SK-N-MC (cell line): Measurements from ENCODE around the gene RAB10.

Source experiments
- DNase-seq: peaks from one replicate; pipeline ENCODE4 v3.0.0-alpha.2; 2011; ENCODE audit warnings: low read depth, low spot score
- H3K27ac ChIP-seq: fragments of 200-600 bp; sonication (generic); 2 replicates; pipeline ENCODE4 v1.5.1; 2016; ENCODE audit warnings: mixed run types
- H3K36me3 ChIP-seq: fragments of 200-600 bp; sonication (generic); 2 replicates; pipeline ENCODE4 v1.6.1; 2017; ENCODE audit warnings: antibody characterized with exemption, low read length, mixed read lengths; ENCODE audit not compliant: insufficient read depth
- H3K4me3 ChIP-seq: fragments of 200-600 bp; sonication (generic); 2 replicates; pipeline ENCODE4 v1.5.1; 2016
- H3K9ac ChIP-seq: fragments of 200-600 bp; sonication (generic); 2 replicates; pipeline ENCODE4 v1.8.0; 2017; ENCODE audit warnings: mixed run types, mixed read lengths; ENCODE audit not compliant: insufficient read length
- H3K9me3 ChIP-seq: fragments of 200-600 bp; sonication (generic); 2 replicates; pipeline ENCODE4 v1.6.1; 2017; ENCODE audit warnings: low read depth, mild to moderate bottlenecking, antibody characterized with exemption, low read length, moderate library complexity, mixed read lengths
- EZH2 ChIP-seq: fragments of 200-600 bp; sonication (generic); IDR thresholded peaks from one replicate; pipeline ENCODE4 v1.6.1; 2017; ENCODE audit warnings: antibody characterized with exemption
- FOXP2 ChIP-seq: optimal IDR thresholded peaks from 2 replicates; pipeline ENCODE3; 2011; ENCODE audit warnings: mild to moderate bottlenecking, moderate library complexity; ENCODE audit not compliant: insufficient read depth; ENCODE audit errors: extremely low read length, control extremely low read depth
- POLR2AphosphoS5 ChIP-seq: IDR thresholded peaks from 2 replicates; pipeline ENCODE4 v1.6.1; 2012; ENCODE audit warnings: mild to moderate bottlenecking, low read depth, low read length, borderline replicate concordance

Gene RAB10

GRCh38 chr2:26119521-26119920 is 85.6 kb downstream of the RAB10 start:
- Histone ChIP-seq H3K9ac (no peak overlapping the region), H3K4me3 (no peak overlapping the region), H3K27ac (no peak overlapping the region), H3K9me3 (no peaks in the 10 kb centered on the region), H3K36me3 (peaks cover 7% of the 10 kb centered on the region)
- TF ChIP-seq FOXP2 (no peak), POLR2AphosphoS5 (no peak), EZH2 (no peak)
- DNase-seq = no peak

GRCh38 chr2:26122630-26123029 is 88.7 kb downstream of the RAB10 start:
- no peak for DNase-seq

GRCh38 chr2:26123426-26123825 is 89.5 kb downstream of the RAB10 start:
- H3K9me3 ChIP-seq = no peaks in the 10 kb centered on the region
- H3K4me3 ChIP-seq = no peak overlapping the region
- no peak for TF ChIP-seq FOXP2
- no peak for TF ChIP-seq POLR2AphosphoS5
- no peak for TF ChIP-seq EZH2
- no peak for DNase-seq
- H3K27ac ChIP-seq = peak overlapping the region; percentile 68; the same call in 1 of the 2 replicates
- no peak overlapping the region for H3K9ac ChIP-seq
- H3K36me3 ChIP-seq = peaks cover 20% of the 10 kb centered on the region

More at GRCh38 chr2:26122630-26123029, 88.7 kb downstream of the RAB10 start:
- Histone ChIP-seq H3K27ac (peak overlapping the region; percentile 51; the same call in 1 of the 2 replicates), H3K9ac (no peak overlapping the region), H3K9me3 (no peaks in the 10 kb centered on the region), H3K4me3 (no peak overlapping the region), H3K36me3 (peaks cover 12% of the 10 kb centered on the region)
- no peak for TF ChIP-seq POLR2AphosphoS5

GRCh38 chr2:26126074-26126473 is 92.2 kb downstream of the RAB10 start:
- DNase-seq = no peak
- Histone ChIP-seq H3K9ac (no peak overlapping the region), H3K4me3 (no peak overlapping the region), H3K36me3 (peaks cover 36% of the 10 kb centered on the region), H3K27ac (no peak overlapping the region), H3K9me3 (no peaks in the 10 kb centered on the region)
- no peak for TF ChIP-seq POLR2AphosphoS5
- TF ChIP-seq EZH2 = no peak
- TF ChIP-seq FOXP2 = no peak

GRCh38 chr2:26128176-26128575 is 94.3 kb downstream of the RAB10 start:
- H3K9ac ChIP-seq = no peak overlapping the region
- no peak overlapping the region for H3K27ac ChIP-seq
- H3K36me3 ChIP-seq = peaks cover 43% of the 10 kb centered on the region
- H3K4me3 ChIP-seq = no peak overlapping the region
- TF ChIP-seq FOXP2 (no peak), EZH2 (no peak), POLR2AphosphoS5 (no peak)
- no peak for DNase-seq
- no peaks in the 10 kb centered on the region for H3K9me3 ChIP-seq

- Histone ChIP-seq H3K9ac (no peak overlapping the region), H3K9me3 (no peaks in the 10 kb centered on the region), H3K36me3 (peaks cover 45% of the 10 kb centered on the region), H3K27ac (no peak overlapping the region), H3K4me3 (no peak overlapping the region)
- TF ChIP-seq POLR2AphosphoS5 (no peak), FOXP2 (no peak), EZH2 (no peak)
- no peak for DNase-seq
Measured at GRCh38 chr2:26130763-26131162, 96.9 kb downstream of the RAB10 start.

- Histone ChIP-seq H3K36me3 (peaks cover 17% of the 10 kb centered on the region), H3K4me3 (no peak overlapping the region), H3K27ac (no peak overlapping the region), H3K9me3 (no peaks in the 10 kb centered on the region), H3K9ac (no peak overlapping the region)
- no peak for TF ChIP-seq EZH2
- no peak for TF ChIP-seq FOXP2
- TF ChIP-seq POLR2AphosphoS5 = no peak
- no peak for DNase-seq
Measured at GRCh38 chr2:26136451-26136850, 102.6 kb downstream of the RAB10 start.

- no peak overlapping the region for H3K4me3 ChIP-seq
- H3K36me3 ChIP-seq = peaks cover 4% of the 10 kb centered on the region
- no peaks in the 10 kb centered on the region for H3K9me3 ChIP-seq
- no peak for DNase-seq
- no peak overlapping the region for H3K27ac ChIP-seq
- TF ChIP-seq FOXP2 (no peak), POLR2AphosphoS5 (no peak), EZH2 (no peak)
- no peak overlapping the region for H3K9ac ChIP-seq
Measured at GRCh38 chr2:26139269-26140183, 105.6 kb downstream of the RAB10 start.

GRCh38 chr2:26141145-26141769 is 107.4 kb downstream of the RAB10 start:
- H3K27ac ChIP-seq = no peak overlapping the region
- H3K9ac ChIP-seq = no peak overlapping the region
- DNase-seq = no peak
- H3K9me3 ChIP-seq = no peaks in the 10 kb centered on the region
- H3K4me3 ChIP-seq = no peak overlapping the region
- TF ChIP-seq FOXP2 (no peak), EZH2 (no peak), POLR2AphosphoS5 (no peak)
- H3K36me3 ChIP-seq = no peaks in the 10 kb centered on the region; the same call in 1 of the 2 replicates
